ENCODE results near the gene LHX1.
A peak's percentile ranks its signal among the peaks of the same experiment; 100 is the strongest.

Gene LHX1

GRCh38 chr17:36935671-36936454 lies 1.4 kb upstream of the LHX1 start:
- peak overlapping the region in 1 of 7 experiments; percentile 0 for H3K4me3 ChIP-seq

GRCh38 chr17:36936455-36937000 lies 747 bp upstream of the LHX1 start:
- peak overlapping the region in 1 of 7 experiments; percentile 0 for H3K4me3 ChIP-seq
- H3K27ac ChIP-seq, result no peak overlapping the region

More at GRCh38 chr17:36935671-36936454, 1.4 kb upstream of the LHX1 start:
- H3K27ac ChIP-seq, result no peak overlapping the region

GRCh38 chr17:36937959-36938565 lies 787 bp downstream of the LHX1 start:
- no peak overlapping the region for H3K4me3 ChIP-seq
- no peak overlapping the region for H3K27ac ChIP-seq

GRCh38 chr17:36938566-36939051 lies 1.3 kb downstream of the LHX1 start:
- Histone ChIP-seq H3K4me3 (no peak overlapping the region), H3K27ac (no peak overlapping the region)

DNA sequence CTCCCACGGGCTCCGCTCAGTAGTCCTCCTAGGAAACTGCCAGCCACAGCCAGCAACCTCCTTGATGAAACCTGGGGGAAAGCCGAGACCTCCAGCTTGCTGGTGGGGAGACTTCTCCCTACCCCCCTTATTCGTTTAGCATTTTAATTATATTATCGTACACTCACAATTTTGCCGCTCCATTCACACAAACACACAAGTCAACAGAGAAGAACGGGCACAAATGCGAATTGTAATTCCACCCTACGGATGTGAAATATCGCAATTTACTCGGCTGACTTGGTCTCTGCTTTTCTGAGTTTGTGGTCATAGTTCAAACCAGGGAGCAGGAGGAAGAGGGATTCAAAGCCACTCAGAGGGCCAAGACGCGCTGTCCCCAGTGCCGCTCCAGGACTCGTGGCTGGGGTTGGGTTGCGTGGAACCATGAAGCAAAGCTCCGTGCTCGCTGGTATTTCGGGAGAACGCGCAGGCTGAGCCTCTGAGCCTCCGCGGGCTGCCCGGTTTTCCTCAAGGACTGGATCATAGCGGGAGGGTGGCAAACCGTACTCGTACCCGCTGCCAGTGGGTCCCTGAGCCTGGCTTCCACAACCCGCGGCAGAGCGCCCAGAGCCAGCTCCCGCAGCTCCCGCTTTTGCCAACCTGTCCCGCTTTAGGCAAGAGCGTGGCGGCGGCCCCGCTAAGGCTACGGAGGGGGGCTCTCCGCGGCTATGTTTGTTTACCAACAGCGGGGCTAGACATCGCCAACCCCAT lies 2.0 kb downstream of the LHX1 start:
- Histone ChIP-seq H3K27ac (no peak overlapping the region), H3K4me3 (no peak overlapping the region)

DNA sequence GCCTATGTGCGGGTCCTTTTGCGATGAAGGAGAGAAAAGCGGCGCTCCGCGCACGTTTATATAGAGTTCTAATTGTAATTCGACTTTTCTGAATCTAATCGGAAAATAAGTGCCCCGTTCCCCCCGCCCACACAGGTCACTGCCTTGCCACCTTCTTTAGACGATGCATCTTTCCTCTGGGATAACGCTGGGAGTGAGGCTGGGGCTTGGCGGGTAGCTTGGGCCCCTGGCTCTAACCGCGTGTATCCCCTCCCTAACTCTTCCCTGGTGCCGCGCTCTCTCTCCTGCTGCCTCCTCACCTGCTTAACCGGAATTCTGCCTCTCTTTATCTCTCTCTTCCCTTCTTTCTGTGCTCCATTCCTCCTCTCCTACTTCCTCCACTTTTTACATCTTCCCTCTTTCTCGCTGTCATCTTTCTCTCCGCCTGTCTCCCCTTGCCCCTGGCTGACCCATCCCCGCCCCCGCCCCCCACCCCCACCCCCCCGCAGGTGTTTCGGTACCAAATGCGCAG lies 2.6 kb downstream of the LHX1 start:
- Histone ChIP-seq H3K4me3 (no peak overlapping the region), H3K27ac (no peak overlapping the region)

DNA sequence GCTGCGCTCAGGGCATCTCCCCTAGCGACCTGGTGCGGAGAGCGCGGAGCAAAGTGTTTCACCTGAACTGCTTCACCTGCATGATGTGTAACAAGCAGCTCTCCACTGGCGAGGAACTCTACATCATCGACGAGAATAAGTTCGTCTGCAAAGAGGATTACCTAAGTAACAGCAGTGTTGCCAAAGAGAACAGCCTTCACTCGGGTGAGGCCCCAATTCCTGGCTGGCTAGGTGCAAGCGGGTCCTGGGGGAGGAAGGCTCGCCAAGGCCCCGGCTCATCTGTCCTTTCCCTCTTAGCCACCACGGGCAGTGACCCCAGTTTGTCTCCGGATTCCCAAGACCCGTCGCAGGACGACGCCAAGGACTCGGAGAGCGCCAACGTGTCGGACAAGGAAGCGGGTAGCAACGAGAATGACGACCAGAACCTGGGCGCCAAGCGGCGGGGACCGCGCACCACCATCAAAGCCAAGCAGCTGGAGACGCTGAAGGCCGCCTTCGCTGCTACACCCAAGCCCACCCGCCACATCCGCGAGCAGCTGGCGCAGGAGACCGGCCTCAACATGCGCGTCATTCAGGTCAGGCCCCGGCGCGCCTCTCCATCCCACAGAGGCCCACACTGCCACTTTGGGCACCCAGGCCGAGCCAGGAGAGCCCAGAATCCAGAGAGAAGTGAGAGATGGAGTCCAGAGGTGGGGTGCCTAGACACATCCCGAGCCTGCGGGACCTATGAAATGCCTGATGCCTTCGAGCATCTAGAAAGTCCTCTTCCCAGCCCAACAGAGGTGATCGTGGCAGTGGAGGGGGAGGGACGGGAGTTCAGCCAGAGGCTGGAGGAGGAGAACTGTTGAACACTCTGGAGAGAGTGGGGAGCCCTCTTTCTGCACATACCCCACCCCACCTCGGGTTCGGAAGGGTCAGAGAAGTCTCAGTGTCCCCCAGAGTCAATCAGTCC lies 3.3 kb downstream of the LHX1 start:
- H3K4me3 ChIP-seq, result no peak overlapping the region
- no peak overlapping the region for H3K27ac ChIP-seq

- Histone ChIP-seq H3K27ac (no peak overlapping the region), H3K4me3 (no peak overlapping the region)
Measured at GRCh38 chr17:36941265-36942010, 4.2 kb downstream of the LHX1 start.

- peak overlapping the region in 1 of 7 experiments; percentile 6 for H3K4me3 ChIP-seq
Measured at GRCh38 chr17:36942019-36942599, 4.8 kb downstream of the LHX1 start.

GRCh38 chr17:36942631-36943125 lies 5.4 kb downstream of the LHX1 start:
- Histone ChIP-seq H3K27ac (no peak overlapping the region), H3K4me3 (peak overlapping the region in 1 of 7 experiments; percentile 6)

More at GRCh38 chr17:36942019-36942599, 4.8 kb downstream of the LHX1 start:
- H3K27ac ChIP-seq, result no peak overlapping the region

- Histone ChIP-seq H3K4me3 (no peak overlapping the region), H3K27ac (no peak overlapping the region)
Measured at GRCh38 chr17:36943250-36944191, 6.2 kb downstream of the LHX1 start.

- H3K27ac ChIP-seq, result no peak overlapping the region
- no peak overlapping the region for H3K4me3 ChIP-seq
Measured at GRCh38 chr17:36944553-36944952, 7.3 kb downstream of the LHX1 start.

DNA sequence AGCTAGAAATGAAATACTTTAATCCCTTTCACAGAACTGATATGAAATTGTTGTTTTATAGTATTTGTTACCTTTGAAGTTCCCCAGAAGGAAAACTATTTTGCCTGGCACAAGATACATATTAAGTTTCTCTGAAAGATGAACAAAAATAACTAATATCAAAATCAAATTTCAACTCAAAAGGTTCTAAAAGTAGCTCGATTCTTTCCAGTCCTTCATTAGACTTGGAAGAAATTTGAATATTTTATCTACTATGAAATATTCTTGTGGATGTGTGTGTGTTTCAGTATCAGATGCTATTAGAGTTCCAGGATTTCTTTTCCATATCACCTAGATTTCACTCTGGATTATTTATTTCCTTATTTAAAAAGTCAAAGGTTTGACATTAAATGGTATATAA lies 7.9 kb downstream of the LHX1 start:
- Histone ChIP-seq H3K4me3 (no peak overlapping the region), H3K27ac (no peak overlapping the region)

- no peak overlapping the region for H3K27ac ChIP-seq
- no peak overlapping the region for H3K4me3 ChIP-seq
Measured at GRCh38 chr17:36945959-36946725, 8.9 kb downstream of the LHX1 start.

- H3K27ac ChIP-seq, result no peak overlapping the region
Measured at GRCh38 chr17:36946726-36947091, 9.4 kb downstream of the LHX1 start.

More at GRCh38 chr17:36946726-36947091, 9.4 kb downstream of the LHX1 start:
- H3K4me3 ChIP-seq, result no peak overlapping the region

Data from skin epidermis (tissue), 12 donors.